T-cell (primary cell): ENCODE measurements around the gene SLC5A3. TPM values are rescaled to one million over a fixed set of nuclear protein-coding genes. Genes with fewer than 3 reads are reported as not detected.

Source experiments
- ATAC-seq, 4 experiments: fragments of 200-7000 bp in 3 of 4; fragments of 150-1000 bp in 1 of 4; cut with Tn5 transposase; replicated peaks in 1 of 4; 1 replicate in 3 of 4; 2 replicates in 1 of 4; pipeline ENCODE4 v1.10.0; 2021; ENCODE audit warnings: moderate library complexity in 3 of 4, mild to moderate bottlenecking in 2 of 4, moderate number of reproducible peaks in 1 of 4
- CTCF ChIA-PET, 2 donors: fragments of 300-600 bp; sonication (Branson Sonifier 250); formaldehyde crosslinking; loops; one replicate each; lab custom pipeline; 2022; ENCODE audit warnings: antibody characterized with exemption in 2 of 2; lab: Charles Lee
- POLR2A ChIA-PET, 2 donors: fragments of 300-600 bp; sonication (Branson Sonifier 250); formaldehyde crosslinking; loops; one replicate each; lab custom pipeline; 2022; ENCODE audit warnings: antibody characterized with exemption in 2 of 2; lab: Charles Lee
- DNase-seq, 35 experiments: peaks; one replicate each; pipeline versions ENCODE4 v3.0.0 to v3.0.0-alpha.2; 2013 to 2023
- H3K27ac ChIP-seq: one replicate; pipeline ENCODE4 v1.5.1; 2013; ENCODE audit warnings: low read length
- H3K27me3 ChIP-seq, 2 experiments: replicated peaks in 1 of 2; 1 replicate in 1 of 2; 2 replicates in 1 of 2; pipeline versions ENCODE4 v1.6.1 to v1.7.0; 2013; ENCODE audit warnings: low read length in 1 of 2, mixed read lengths in 1 of 2; ENCODE audit not compliant: control insufficient read depth in 2 of 2, insufficient read depth in 2 of 2; ENCODE audit errors: extremely low read depth in 1 of 2
- H3K36me3 ChIP-seq, 2 donors: 1 replicate in 1 of 2; 2 replicates in 1 of 2; pipeline versions ENCODE4 v1.6.1 to v1.7.0; 2013; ENCODE audit warnings: low read length in 1 of 2; ENCODE audit not compliant: control insufficient read depth in 2 of 2, insufficient read depth in 1 of 2; ENCODE audit errors: extremely low read depth in 1 of 2
- H3K4me1 ChIP-seq, 2 experiments: 1 replicate in 1 of 2; 2 replicates in 1 of 2; pipeline versions ENCODE4 v1.6.1 to v1.7.0; 2013; ENCODE audit warnings: low read length in 2 of 2, mixed read lengths in 1 of 2; ENCODE audit not compliant: insufficient read depth in 2 of 2, control insufficient read depth in 1 of 2; ENCODE audit errors: extremely low read depth in 1 of 2
- H3K4me3 ChIP-seq, 2 donors: 1 replicate in 1 of 2; 2 replicates in 1 of 2; pipeline versions ENCODE4 v1.5.1 to v1.7.0; 2013; ENCODE audit warnings: mild to moderate bottlenecking in 2 of 2, low read length in 1 of 2, moderate library complexity in 1 of 2; ENCODE audit not compliant: control insufficient read depth in 1 of 2; ENCODE audit errors: extremely low read depth in 1 of 2
- H3K9me3 ChIP-seq: 2 replicates; pipeline ENCODE4 v1.7.0; 2013
- H3K27ac Mint-ChIP-seq, 2 donors: one replicate each; pipeline ENCODE4 v1.8.0; 2020 to 2021; ENCODE audit warnings: mild to moderate bottlenecking in 2 of 2, mixed read lengths in 2 of 2
- H3K27me3 Mint-ChIP-seq, 2 donors: one replicate each; pipeline ENCODE4 v1.8.0; 2021 to 2022; ENCODE audit warnings: mixed read lengths in 2 of 2
- H3K36me3 Mint-ChIP-seq: one replicate; pipeline ENCODE4 v1.8.0; 2021; ENCODE audit warnings: mixed read lengths
- H3K4me1 Mint-ChIP-seq, 3 donors: one replicate each; pipeline ENCODE4 v1.8.0; 2020 to 2022; ENCODE audit warnings: mixed read lengths in 3 of 3, mild to moderate bottlenecking in 1 of 3
- H3K4me3 Mint-ChIP-seq, 3 donors: one replicate each; pipeline ENCODE4 v1.8.0; 2020 to 2022; ENCODE audit warnings: mild to moderate bottlenecking in 3 of 3, mixed read lengths in 3 of 3, moderate library complexity in 3 of 3
- H3K9me3 Mint-ChIP-seq, 3 donors: one replicate each; pipeline ENCODE4 v1.8.0; 2020 to 2022; ENCODE audit warnings: mixed read lengths in 3 of 3
- WGBS: methylation state at CpG from one replicate; pipeline ENCODE4 v1.1.5; 2013; ENCODE audit warnings: missing lambda C conversion rate; ENCODE audit not compliant: insufficient coverage; 5-methylcytosine and 5-hydroxymethylcytosine counted together
- total RNA-seq, 35 experiments: library from RNA in 6 of 35; stranded (reverse) in 6 of 35; fragments of 120-200 nt in 1 of 35; gene quantifications; one replicate each; pipeline versions ENCODE4 v1.2.1 to v1.2.4 and lab custom pipeline; 2013 to 2026

Gene SLC5A3
- total RNA-seq, 5 donors from 2014 or later (not counting 1 experiment from before 2014, with no cell fraction given): 7.6 to 38.5 (median 25.4) TPM

GRCh38 chr21:34122047-34122446 lies 48.7 kb downstream of the SLC5A3 start:
- WGBS: no CpG with 5 or more reads among the region's 2 CpGs
- DNase-seq (no peak), ATAC-seq (no peak)
- no peaks in the 10 kb centered on the region for H3K27me3 ChIP-seq
- no peaks in the 10 kb centered on the region for H3K9me3 ChIP-seq
- H3K36me3 Mint-ChIP-seq: peaks cover 36% of the 10 kb centered on the region
- ChIA-PET CTCF (interaction anchor here in 1 of 2 donors (0.7 kb wide), 1 partner anchor 136 kb away, joined by 3 read pairs; no protein-coding TSS in a partner anchor), POLR2A (interaction anchor here in 1 of 2 donors (0.6 to 0.7 kb wide), 2 partner anchors 58 to 937 kb away, joined by 3 to 4 read pairs; no protein-coding TSS in a partner anchor)
- no peaks in the 10 kb centered on the region for H3K27me3 Mint-ChIP-seq
- H3K27ac ChIP-seq: no peak overlapping the region
- peaks cover 6% of the 10 kb centered on the region in 2 experiments for H3K4me1 ChIP-seq
- H3K4me1 Mint-ChIP-seq: peaks cover 64 to 82% (median 75%) of the 10 kb centered on the region in 3 donors
- H3K36me3 ChIP-seq: peaks cover 0 to 19% of the 10 kb centered on the region in 2 donors
- H3K4me3 ChIP-seq: no peak overlapping the region
- H3K4me3 Mint-ChIP-seq: no peak overlapping the region
- H3K9me3 Mint-ChIP-seq: no peaks in the 10 kb centered on the region
- no peak overlapping the region for H3K27ac Mint-ChIP-seq

Other genes starting within 250 kb of the SLC5A3 start
- 100 to 1,000 TPM; 125 to 138 (median 137) TPM for gene ATP5PO, start 157.8 kb upstream of the SLC5A3 start, total RNA-seq
- gene MRPS6, start within 50 bp of the SLC5A3 start, total RNA-seq: 10 to 100 TPM; 29.0 to 98.1 (median 75.0) TPM